Colonic mucosa (tissue), 4 donors: ENCODE data around the gene DBX1. TPM values are rescaled to one million over a fixed set of nuclear protein-coding genes. Genes with fewer than 3 reads are reported as not detected.

ENCODE experiments used
- DNase-seq: peaks from one replicate; pipeline ENCODE4 v3.0.0-alpha.2; 2020
- H3K27ac ChIP-seq: fragments of 200-600 bp; one replicate; pipeline ENCODE4 v1.8.0; 2021
- H3K27me3 ChIP-seq: fragments of 200-600 bp; one replicate; pipeline ENCODE4 v1.8.0; 2021
- H3K36me3 ChIP-seq: fragments of 200-600 bp; one replicate; pipeline ENCODE4 v1.8.0; 2021
- H3K4me1 ChIP-seq: fragments of 200-600 bp; one replicate; pipeline ENCODE4 v1.8.0; 2021; ENCODE audit warnings: mild to moderate bottlenecking
- H3K4me3 ChIP-seq: fragments of 200-600 bp; one replicate; pipeline ENCODE4 v1.8.0; 2021
- H3K9ac ChIP-seq, 2 donors: one replicate each; pipeline ENCODE4 v1.7.0; 2013; ENCODE audit warnings: control low read depth in 2 of 2, low read depth in 2 of 2, low read length in 2 of 2
- H3K9me3 ChIP-seq: fragments of 200-600 bp; one replicate; pipeline ENCODE4 v1.8.0; 2021
- intact Hi-C: fragments of 100-400 bp; cut with DNase I; formaldehyde crosslinking; loops from one replicate; pipeline ENCODE4 v1.14.1; 2022
- total RNA-seq, 2 donors: library from RNA; stranded (reverse); fragmentation: NEBNext Ultra II Directional in 1 of 2; extraction: Animal tissue kit (Norgen Biotek cat#: 25700) in 1 of 2; gene quantifications; one replicate each; pipeline ENCODE4 v1.2.1, GENCODE V29; 2021
- TF ChIP-seq, protein P1 (sequence below): fragments of 200-600 bp; IDR thresholded peaks from one replicate; pipeline ENCODE4 v1.8.0; 2022; ENCODE audit warnings: antibody characterized with exemption, mild to moderate bottlenecking
- donor health status: healthy.
- donor health status: DM: no; HTN: no; CAD: no.
- donor health status: DM: no; HTN: no; CAD: no.

The DBX1 gene
- total RNA-seq, 2 donors from 2014 or later, result not detected

GRCh38 chr11:20155683-20156279 lies 4.5 kb downstream of the DBX1 start:
- TF ChIP-seq, protein P1, sequence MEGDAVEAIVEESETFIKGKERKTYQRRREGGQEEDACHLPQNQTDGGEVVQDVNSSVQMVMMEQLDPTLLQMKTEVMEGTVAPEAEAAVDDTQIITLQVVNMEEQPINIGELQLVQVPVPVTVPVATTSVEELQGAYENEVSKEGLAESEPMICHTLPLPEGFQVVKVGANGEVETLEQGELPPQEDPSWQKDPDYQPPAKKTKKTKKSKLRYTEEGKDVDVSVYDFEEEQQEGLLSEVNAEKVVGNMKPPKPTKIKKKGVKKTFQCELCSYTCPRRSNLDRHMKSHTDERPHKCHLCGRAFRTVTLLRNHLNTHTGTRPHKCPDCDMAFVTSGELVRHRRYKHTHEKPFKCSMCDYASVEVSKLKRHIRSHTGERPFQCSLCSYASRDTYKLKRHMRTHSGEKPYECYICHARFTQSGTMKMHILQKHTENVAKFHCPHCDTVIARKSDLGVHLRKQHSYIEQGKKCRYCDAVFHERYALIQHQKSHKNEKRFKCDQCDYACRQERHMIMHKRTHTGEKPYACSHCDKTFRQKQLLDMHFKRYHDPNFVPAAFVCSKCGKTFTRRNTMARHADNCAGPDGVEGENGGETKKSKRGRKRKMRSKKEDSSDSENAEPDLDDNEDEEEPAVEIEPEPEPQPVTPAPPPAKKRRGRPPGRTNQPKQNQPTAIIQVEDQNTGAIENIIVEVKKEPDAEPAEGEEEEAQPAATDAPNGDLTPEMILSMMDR, result no peak
- no peak overlapping the region for H3K27ac ChIP-seq
- no peaks in the 10 kb centered on the region for H3K36me3 ChIP-seq
- no peaks in the 10 kb centered on the region for H3K9me3 ChIP-seq
- H3K9ac ChIP-seq, result no peak overlapping the region
- DNase-seq, result no peak
- peak overlapping the region; percentile 33 for H3K4me3 ChIP-seq
- peaks cover 55% of the 10 kb centered on the region for H3K27me3 ChIP-seq
- intact Hi-C loops, result no loop called here
- peaks cover 6% of the 10 kb centered on the region for H3K4me1 ChIP-seq

DNA sequence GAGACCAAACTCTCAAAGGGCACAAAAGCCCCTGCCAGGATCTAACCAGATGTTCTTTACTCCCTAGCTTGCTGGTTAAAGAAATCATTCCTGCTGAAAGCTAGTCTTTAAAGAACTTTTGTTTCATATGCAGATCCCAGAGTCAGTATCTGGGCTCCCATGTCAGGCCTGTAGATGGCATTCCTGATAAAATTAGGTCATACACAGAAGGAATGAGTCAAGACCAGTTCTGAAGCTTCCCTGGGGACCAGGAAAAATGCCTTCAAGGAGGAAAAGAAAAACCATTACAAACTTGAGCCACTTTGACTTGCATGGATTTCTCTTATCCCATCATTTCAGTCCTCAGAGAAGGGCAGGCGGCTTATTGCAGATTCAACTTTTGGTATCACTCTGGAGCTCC lies 5.9 kb downstream of the DBX1 start:
- DNase-seq, result no peak
- no peak overlapping the region for H3K4me3 ChIP-seq
- H3K36me3 ChIP-seq, result no peaks in the 10 kb centered on the region
- no peak overlapping the region for H3K9ac ChIP-seq
- TF ChIP-seq, protein P1, result no peak
- no peak overlapping the region for H3K27ac ChIP-seq
- intact Hi-C loops, result no loop called here
- H3K9me3 ChIP-seq, result no peaks in the 10 kb centered on the region
- peaks cover 6% of the 10 kb centered on the region for H3K4me1 ChIP-seq
- peaks cover 42% of the 10 kb centered on the region for H3K27me3 ChIP-seq

- H3K27ac ChIP-seq, result no peak overlapping the region
- no peaks in the 10 kb centered on the region for H3K36me3 ChIP-seq
- H3K27me3 ChIP-seq, result no peaks in the 10 kb centered on the region
- H3K4me1 ChIP-seq, result no peaks in the 10 kb centered on the region
- no peaks in the 10 kb centered on the region for H3K9me3 ChIP-seq
- no peak overlapping the region for H3K4me3 ChIP-seq
- intact Hi-C loops, result loop anchor here (10.0 kb wide), 1 partner anchor 584 kb away; no protein-coding TSS in a partner anchor
- DNase-seq, result no peak
- no peak overlapping the region for H3K9ac ChIP-seq
- TF ChIP-seq, protein P1, result no peak
These were observed 21.6 kb downstream of the DBX1 start for GRCh38 chr11:20138707-20139106.

- H3K4me1 ChIP-seq, result no peaks in the 10 kb centered on the region
- no peaks in the 10 kb centered on the region for H3K36me3 ChIP-seq
- no peaks in the 10 kb centered on the region for H3K27me3 ChIP-seq
- no peak overlapping the region for H3K27ac ChIP-seq
- intact Hi-C loops, result loop anchor here (10.0 kb wide), 1 partner anchor 583 kb away; no protein-coding TSS in a partner anchor
- H3K4me3 ChIP-seq, result no peak overlapping the region
- no peak overlapping the region for H3K9ac ChIP-seq
- H3K9me3 ChIP-seq, result no peaks in the 10 kb centered on the region
- no peak for DNase-seq
- TF ChIP-seq, protein P1, result no peak
These were observed 22.6 kb downstream of the DBX1 start for GRCh38 chr11:20137637-20138036.

DNA sequence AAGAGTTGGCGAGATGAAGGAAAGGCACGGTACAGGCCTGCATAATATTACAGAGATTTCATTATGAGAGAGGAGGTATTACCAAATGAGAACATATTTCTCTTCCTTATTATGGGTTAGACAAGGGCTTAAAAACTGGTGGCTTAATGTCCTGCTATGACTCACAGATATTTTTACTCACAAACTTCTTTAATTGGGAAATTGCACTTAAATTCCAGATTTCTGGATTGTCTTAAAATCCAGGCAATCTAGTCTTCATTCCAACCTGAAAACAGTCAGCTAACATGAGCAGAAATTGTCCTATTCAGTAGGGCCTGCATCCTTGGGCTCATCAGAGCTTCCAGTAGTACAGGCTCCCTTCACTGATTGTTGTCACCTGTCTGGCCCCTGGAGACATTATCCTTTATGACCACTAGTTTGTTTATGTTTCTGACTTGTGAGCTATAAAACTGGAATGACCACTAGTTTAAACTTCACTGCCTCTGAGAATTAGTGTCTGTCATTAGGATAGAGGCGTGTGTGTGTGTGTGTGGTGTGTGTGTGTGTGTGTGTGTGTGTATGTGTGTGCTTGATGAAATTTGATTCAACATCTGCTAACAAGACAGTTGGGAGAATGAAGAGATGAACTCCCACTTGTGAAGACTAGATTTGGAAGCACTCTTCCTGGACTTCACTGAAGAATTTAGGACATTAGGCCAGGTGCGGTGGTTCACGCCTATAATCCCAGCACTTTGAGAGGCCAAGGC lies 25.1 kb downstream of the DBX1 start:
- Histone ChIP-seq H3K4me3 (no peak overlapping the region), H3K9me3 (no peaks in the 10 kb centered on the region), H3K27me3 (no peaks in the 10 kb centered on the region), H3K9ac (no peak overlapping the region), H3K36me3 (no peaks in the 10 kb centered on the region), H3K4me1 (no peaks in the 10 kb centered on the region), H3K27ac (no peak overlapping the region)
- TF ChIP-seq, protein P1, result no peak
- no peak for DNase-seq
- intact Hi-C loops, result loop anchor here (5.0 to 10.0 kb wide), 2 partner anchors 183 to 580 kb away; no protein-coding TSS in a partner anchor
